ENCODE measurements around the gene TCP11L2. TPM values are rescaled to one million over a fixed set of nuclear protein-coding genes. Genes with fewer than 3 reads are reported as not detected.
"Not testable (repeated sequence)": the region's sequence is repeated elsewhere in the genome, so short reads cannot be mapped to it uniquely, and the experiment has no call there.

TCP11L2 gene
- total RNA-seq, 1 donor from 2014 or later, result 22.0 TPM

GRCh38 chr12:106310687-106311086, 8.2 kb downstream of the TCP11L2 start:
- H3K36me3 ChIP-seq (ENCODE audit: insufficient read depth, low read length), result no peaks in the 10 kb centered on the region
- Mint-ChIP-seq H3K27ac (ENCODE audit: unreplicated experiment) (peak overlapping the region; percentile 77), H3K4me3 (ENCODE audit: unreplicated experiment) (no peak overlapping the region), H3K4me1 (ENCODE audit: low read depth, unreplicated experiment) (peaks cover 23% of the 10 kb centered on the region), H3K9me3 (ENCODE audit: unreplicated experiment) (no peaks in the 10 kb centered on the region), H3K27me3 (ENCODE audit: low read depth, unreplicated experiment) (no peaks in the 10 kb centered on the region), H3K36me3 (ENCODE audit: low read depth, unreplicated experiment) (peaks cover 5% of the 10 kb centered on the region)
- DNase-seq (ENCODE audit: low read depth) (no peak), FAIRE-seq (no peak)
- TF ChIP-seq EZH2 (IDR thresholded peaks at IDR 0.05; ENCODE audit: insufficient read depth, low read length), result no peak
- no peak for TF ChIP-seq CTCF (IDR thresholded peaks at IDR 0.05; ENCODE audit: insufficient read depth, low read depth, low read length)
- peaks cover 17% of the 10 kb centered on the region for H3K4me1 ChIP-seq (ENCODE audit: insufficient read depth, low read length)
- no peaks in the 10 kb centered on the region for H3K79me2 ChIP-seq (ENCODE audit: insufficient read depth, low read length)
- H3K9me3 ChIP-seq (ENCODE audit: insufficient read depth, low read depth, low read length), result no peaks in the 10 kb centered on the region
- H3K9ac ChIP-seq (ENCODE audit: low read length), result no peak overlapping the region
- no peak overlapping the region for H3K4me2 ChIP-seq (ENCODE audit: low read length)
- no peak overlapping the region for H3K27ac ChIP-seq (ENCODE audit: low read depth, low read length)
- no peaks in the 10 kb centered on the region for H4K20me1 ChIP-seq (ENCODE audit: insufficient read depth, low read length)
- H3K27me3 ChIP-seq (ENCODE audit: insufficient read depth, low read length), result no peaks in the 10 kb centered on the region
- H2AFZ ChIP-seq (ENCODE audit: low read depth, low read length), result no peak overlapping the region
- H3K4me3 ChIP-seq (ENCODE audit: insufficient read depth, low read depth, low read length), result no peak overlapping the region

- no peak overlapping the region for H3K27ac Mint-ChIP-seq (ENCODE audit: unreplicated experiment)
- H3K9me3 ChIP-seq (ENCODE audit: insufficient read depth, low read depth, low read length), result no peaks in the 10 kb centered on the region
These were observed 8.6 kb downstream of the TCP11L2 start for GRCh38 chr12:106311139-106311538.

GRCh38 chr12:106313413-106313812, 10.9 kb downstream of the TCP11L2 start:
- H3K36me3 ChIP-seq (ENCODE audit: insufficient read depth, low read length); H3K27ac Mint-ChIP-seq (ENCODE audit: unreplicated experiment): not testable (repeated sequence)

More at GRCh38 chr12:106311139-106311538, 8.6 kb downstream of the TCP11L2 start:
- Mint-ChIP-seq H3K4me1 (ENCODE audit: low read depth, unreplicated experiment) (peaks cover 23% of the 10 kb centered on the region), H3K36me3 (ENCODE audit: low read depth, unreplicated experiment) (peaks cover 6% of the 10 kb centered on the region), H3K27me3 (ENCODE audit: low read depth, unreplicated experiment) (no peaks in the 10 kb centered on the region), H3K4me3 (ENCODE audit: unreplicated experiment) (no peak overlapping the region), H3K9me3 (ENCODE audit: unreplicated experiment) (no peaks in the 10 kb centered on the region)
- TF ChIP-seq EZH2 (IDR thresholded peaks at IDR 0.05; ENCODE audit: insufficient read depth, low read length), result no peak
- TF ChIP-seq CTCF (IDR thresholded peaks at IDR 0.05; ENCODE audit: insufficient read depth, low read depth, low read length), result no peak
- no peak overlapping the region for H2AFZ ChIP-seq (ENCODE audit: low read depth, low read length)
- H3K4me1 ChIP-seq (ENCODE audit: insufficient read depth, low read length), result peaks cover 17% of the 10 kb centered on the region
- H3K27me3 ChIP-seq (ENCODE audit: insufficient read depth, low read length), result no peaks in the 10 kb centered on the region
- H4K20me1 ChIP-seq (ENCODE audit: insufficient read depth, low read length), result no peaks in the 10 kb centered on the region
- H3K4me2 ChIP-seq (ENCODE audit: low read length), result no peak overlapping the region
- H3K36me3 ChIP-seq (ENCODE audit: insufficient read depth, low read length), result no peaks in the 10 kb centered on the region
- no peak overlapping the region for H3K9ac ChIP-seq (ENCODE audit: low read length)
- FAIRE-seq (no peak), DNase-seq (ENCODE audit: low read depth) (no peak)
- H3K79me2 ChIP-seq (ENCODE audit: insufficient read depth, low read length), result no peaks in the 10 kb centered on the region
- no peak overlapping the region for H3K4me3 ChIP-seq (ENCODE audit: insufficient read depth, low read depth, low read length)
- H3K27ac ChIP-seq (ENCODE audit: low read depth, low read length), result no peak overlapping the region

More at GRCh38 chr12:106313413-106313812, 10.9 kb downstream of the TCP11L2 start:
- not testable (repeated sequence) for H3K27me3 ChIP-seq (ENCODE audit: insufficient read depth, low read length); H3K79me2 ChIP-seq (ENCODE audit: insufficient read depth, low read length); H3K9me3 Mint-ChIP-seq (ENCODE audit: unreplicated experiment); H3K27ac ChIP-seq (ENCODE audit: low read depth, low read length); H3K9ac ChIP-seq (ENCODE audit: low read length); H2AFZ ChIP-seq (ENCODE audit: low read depth, low read length); H3K4me2 ChIP-seq (ENCODE audit: low read length); H3K4me3 Mint-ChIP-seq (ENCODE audit: unreplicated experiment); H3K9me3 ChIP-seq (ENCODE audit: insufficient read depth, low read depth, low read length); FAIRE-seq; H4K20me1 ChIP-seq (ENCODE audit: insufficient read depth, low read length); DNase-seq (ENCODE audit: low read depth); H3K36me3 Mint-ChIP-seq (ENCODE audit: low read depth, unreplicated experiment); H3K27me3 Mint-ChIP-seq (ENCODE audit: low read depth, unreplicated experiment); H3K4me3 ChIP-seq (ENCODE audit: insufficient read depth, low read depth, low read length)
- peaks cover 23% of the 10 kb centered on the region for H3K4me1 Mint-ChIP-seq (ENCODE audit: low read depth, unreplicated experiment)
- peaks cover 17% of the 10 kb centered on the region for H3K4me1 ChIP-seq (ENCODE audit: insufficient read depth, low read length)

All from astrocyte (in vitro differentiated cells and primary cell).